GM19239 (cell line): ENCODE data around the gene UNC5CL.
A peak's percentile ranks its signal among the peaks of the same experiment; 100 is the strongest.

ENCODE experiments used
- DNase-seq: peaks from one replicate; pipeline ENCODE4 v3.0.0; 2011; ENCODE audit warnings: low spot score; ENCODE audit not compliant: insufficient read length
- FAIRE-seq: peaks from 2 replicates; lab custom pipeline; 2011; peaks lifted over from hg19 to GRCh38; lab: Jason Lieb, UNC

UNC5CL gene

DNA sequence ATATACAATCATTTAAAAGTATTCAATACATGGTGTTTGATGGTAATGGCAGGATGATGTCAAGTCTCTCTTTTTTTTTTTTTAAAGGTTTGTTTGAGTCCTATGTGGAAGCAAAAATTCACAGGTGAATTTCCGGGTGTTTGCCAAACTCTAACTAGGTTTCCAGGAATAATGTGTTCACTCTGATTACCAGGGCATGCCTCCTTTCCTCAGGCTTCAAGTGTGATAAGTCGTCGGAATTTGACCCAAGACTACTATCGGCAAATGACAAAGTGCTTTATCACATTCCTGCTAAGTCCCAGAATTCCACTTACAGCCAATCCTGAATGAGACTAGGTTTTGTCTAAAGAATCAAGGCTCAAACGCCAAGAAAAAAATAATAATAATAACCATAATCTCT lies 25.8 kb upstream of the UNC5CL start:
- no peak for DNase-seq
- FAIRE-seq: no peak

DNA sequence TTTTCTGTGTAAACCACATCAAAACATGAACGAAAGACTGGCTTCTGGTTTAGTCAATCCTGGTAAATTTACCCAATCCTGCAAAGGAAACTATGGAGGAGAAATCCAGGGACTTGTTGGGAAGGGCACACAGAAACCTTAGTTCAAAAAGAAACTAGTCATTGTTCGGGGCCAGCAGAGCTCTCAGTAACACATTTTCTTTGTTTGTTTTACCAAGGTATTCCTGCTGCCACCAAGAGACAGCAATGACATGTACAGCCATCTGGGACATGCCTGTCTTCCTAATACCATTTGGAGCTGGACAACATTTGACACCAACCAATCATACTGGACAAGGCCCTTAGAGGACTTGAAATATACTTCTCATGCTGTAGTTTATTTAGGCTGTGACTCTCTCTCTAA lies 24.9 kb upstream of the UNC5CL start:
- DNase-seq: no peak
- no peak for FAIRE-seq

DNA sequence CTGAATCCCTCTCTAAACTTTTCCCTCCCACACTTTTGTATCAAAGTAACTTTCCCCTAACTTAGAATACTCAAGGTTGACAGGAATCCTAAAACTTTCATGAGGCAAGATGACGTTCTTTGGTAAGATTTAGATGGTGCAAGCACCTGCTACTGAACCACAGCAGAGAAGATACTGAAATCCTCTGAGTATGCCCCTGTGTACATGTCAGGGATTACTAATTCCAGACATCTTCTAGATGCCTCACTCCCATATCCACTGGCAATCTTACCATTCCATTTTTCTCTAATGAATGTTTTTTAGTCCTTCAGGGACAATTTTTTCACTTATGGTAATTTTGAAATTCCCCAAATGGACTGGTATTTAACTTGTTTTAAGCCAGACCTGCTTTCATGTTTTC lies 23.0 kb upstream of the UNC5CL start:
- no peak for FAIRE-seq
- no peak for DNase-seq

DNA sequence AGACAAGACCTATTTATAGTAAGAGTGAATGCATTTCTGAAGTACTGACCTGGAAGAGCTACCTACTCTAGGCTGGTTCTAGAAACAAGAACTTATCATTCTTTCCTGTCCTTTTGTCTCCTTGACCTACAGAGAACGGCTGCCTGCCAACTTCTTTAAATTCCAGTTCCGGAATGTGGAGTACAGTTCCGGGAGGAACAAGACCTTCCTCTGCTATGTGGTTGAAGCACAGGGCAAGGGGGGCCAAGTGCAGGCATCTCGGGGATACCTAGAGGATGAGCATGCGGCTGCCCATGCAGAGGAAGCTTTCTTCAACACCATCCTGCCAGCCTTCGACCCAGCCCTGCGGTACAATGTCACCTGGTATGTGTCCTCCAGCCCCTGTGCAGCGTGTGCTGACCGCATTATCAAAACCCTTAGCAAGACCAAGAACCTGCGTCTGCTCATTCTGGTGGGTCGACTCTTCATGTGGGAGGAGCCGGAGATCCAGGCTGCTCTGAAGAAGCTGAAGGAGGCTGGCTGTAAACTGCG lies 22.2 kb upstream of the UNC5CL start:
- DNase-seq (no peak), FAIRE-seq (no peak)

DNA sequence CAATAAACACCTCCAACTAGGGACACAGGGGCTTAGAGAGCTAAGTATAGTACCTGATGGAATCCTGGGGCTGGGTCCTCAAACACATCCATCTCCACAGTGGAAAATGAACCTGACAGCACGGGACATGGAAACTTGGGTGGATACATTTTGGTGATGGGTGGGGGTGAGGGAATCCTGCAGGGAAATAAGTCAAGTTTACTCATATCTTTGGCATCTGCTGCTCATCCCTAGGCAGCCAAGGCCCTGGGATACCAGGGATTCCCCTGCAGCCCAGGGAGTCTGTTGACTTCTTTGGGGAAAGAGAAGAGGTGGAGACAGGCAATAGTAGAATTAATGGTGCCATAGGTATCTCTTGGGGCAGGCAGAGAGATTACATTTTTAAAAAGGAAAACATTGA lies 20.5 kb upstream of the UNC5CL start:
- FAIRE-seq (no peak), DNase-seq (no peak)

DNA sequence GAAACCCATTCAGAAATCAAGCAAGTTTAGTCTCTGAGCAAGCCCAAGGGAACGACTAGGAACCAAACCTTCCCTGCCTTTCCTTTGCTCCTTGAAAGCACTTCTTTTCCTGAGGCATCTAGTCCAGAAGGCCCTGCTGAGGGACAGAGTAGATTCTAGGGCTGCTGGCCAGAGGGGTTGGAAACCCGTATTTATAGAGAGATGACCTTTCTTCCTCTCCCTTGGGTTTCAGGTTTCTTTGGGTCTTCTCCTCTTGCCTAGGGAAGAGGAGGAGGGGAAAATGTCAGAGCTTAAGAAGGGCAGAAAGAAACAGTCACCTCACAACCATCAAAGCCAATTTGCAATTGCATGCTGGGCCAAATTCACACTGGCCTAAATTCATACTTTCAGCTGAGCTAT lies 19.8 kb upstream of the UNC5CL start:
- DNase-seq: no peak
- FAIRE-seq: no peak

DNA sequence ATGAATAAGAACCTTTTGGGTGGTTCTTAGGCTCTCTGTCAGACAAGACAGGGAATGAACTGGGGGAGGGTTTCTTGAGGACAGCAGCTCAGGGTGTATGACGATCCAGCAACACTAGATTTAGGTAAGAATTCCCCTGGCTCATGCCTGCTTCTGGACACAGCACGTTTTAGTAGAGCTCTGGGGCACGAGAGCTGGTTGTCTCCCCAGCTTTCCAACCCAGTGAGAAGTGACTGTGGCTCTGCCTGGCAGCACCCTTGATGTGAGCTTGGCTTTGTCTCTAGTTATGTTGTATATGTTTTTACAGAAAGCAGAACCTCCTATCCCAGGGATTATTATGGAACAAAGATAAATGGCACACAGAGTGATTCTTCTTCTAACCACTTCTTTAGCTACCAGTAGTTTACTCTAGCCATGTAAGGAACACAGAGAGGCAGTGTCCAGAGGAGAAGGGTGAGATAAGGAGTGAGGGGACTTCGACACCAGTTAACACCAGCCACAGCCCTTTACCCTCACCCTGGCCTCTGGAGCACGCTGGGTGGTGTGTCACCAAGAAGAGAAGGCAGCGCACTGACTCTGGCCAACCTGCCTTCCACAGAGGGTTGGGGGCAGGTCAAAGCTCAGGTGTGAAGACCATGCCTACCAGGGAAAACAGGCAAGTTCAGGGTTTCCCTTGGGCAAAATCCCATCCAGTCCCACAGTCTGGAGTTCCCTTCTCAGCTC lies 17.9 kb upstream of the UNC5CL start:
- DNase-seq (no peak), FAIRE-seq (no peak)

DNA sequence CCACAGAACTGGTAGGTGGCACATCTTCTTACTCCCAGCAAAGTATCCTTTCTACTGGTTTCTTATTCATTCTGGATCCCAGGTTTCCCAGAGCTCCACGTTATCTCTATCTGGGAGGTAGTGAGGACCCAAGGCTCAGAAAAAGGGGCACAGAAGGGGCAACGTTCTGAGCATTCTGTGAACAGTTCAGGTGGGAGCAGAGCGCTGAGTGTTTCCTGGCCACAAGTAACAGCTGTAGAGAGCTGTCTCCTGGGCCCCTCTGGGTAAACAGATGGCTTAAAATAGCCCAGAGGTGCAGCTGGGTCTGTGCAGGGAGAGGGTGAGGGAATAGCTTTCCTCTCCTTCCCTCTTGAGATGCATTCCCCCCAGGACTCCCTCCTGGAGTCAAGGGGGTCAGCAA lies 16.1 kb upstream of the UNC5CL start:
- DNase-seq (no peak), FAIRE-seq (no peak)

DNA sequence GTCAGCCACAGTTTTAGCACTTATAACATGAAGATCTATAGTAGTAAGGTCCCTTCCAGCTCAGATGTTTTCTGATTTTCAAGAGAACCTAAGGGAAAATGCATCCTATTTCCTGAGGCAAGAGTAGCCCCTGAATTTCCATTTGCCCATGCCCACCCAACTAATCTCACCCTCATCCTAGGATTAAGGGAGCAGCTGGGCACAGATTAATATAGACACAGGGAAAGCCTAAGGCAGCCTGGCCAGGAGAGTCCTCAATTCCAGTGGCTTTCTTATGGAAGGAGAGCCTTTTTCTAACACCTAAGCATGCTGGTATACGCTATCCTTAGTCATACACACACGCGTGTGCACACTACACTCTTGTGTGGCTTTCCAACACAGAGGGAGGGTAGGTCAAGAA lies 15.5 kb upstream of the UNC5CL start:
- FAIRE-seq: no peak
- no peak for DNase-seq

DNA sequence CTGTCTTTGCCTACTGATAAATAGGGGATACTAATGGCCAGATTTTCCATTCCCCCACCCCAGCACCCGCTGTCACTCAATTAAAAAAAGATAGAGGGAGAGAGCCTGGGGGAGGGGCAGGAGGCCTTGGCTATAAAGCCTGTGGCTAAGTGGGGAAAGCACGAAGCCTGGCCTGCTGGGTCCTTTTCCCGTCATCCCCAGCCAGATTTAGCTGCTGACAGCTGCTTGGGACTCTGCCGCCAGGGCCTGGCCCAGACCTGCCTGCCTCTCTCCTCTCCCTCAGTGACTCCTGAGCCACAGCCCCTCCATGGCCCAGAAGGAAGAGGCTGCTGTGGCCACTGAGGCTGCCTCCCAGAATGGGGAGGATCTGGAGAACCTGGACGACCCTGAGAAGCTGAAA lies 14.0 kb upstream of the UNC5CL start, which contains the start of gene APOBEC2:
TSS of gene APOBEC2 (plus strand) at position 162 of the 400 bp plus-strand sequence. CDS start at position 308, 146 bp downstream.
- DNase-seq (no peak), FAIRE-seq (no peak)

DNA sequence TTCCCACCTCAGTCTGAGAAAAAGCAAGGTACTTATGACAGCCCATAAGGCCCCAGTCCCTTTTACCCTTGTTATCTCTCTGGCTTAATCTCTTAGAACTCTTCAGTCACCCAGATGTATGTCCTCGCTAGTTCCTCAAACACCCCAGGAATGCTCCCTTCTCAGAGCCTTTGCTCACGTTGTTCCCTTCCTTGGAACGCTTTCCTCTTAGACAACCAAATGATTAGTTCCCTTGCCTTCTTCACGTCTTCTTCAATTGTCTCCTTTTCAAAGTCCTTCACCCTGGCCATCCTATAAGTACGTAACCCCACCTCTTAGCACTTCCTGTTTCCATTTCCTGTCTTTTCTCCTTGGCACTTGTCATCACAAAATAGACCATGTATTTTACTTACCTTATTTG lies 12.9 kb upstream of the UNC5CL start:
- DNase-seq (no peak), FAIRE-seq (peak; percentile 31)

DNA sequence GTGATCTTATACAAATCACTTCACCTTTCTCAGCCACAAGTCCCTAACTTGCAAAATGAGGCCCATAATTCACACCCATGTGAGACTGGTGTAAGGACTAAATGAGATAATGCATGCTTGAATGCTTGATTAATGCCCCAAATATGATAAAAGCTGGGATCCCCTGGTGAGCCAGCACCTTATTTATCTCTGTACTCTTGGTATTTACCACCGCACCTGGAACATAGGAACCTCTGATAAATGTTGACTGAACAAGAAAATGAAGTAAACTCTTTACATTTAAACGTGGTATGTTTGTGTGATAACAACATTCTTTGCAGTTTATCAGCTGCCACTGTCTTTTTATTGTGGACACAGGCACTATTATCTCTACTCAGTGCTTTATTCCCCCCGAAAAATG lies 11.5 kb upstream of the UNC5CL start:
- DNase-seq (no peak), FAIRE-seq (no peak)

DNA sequence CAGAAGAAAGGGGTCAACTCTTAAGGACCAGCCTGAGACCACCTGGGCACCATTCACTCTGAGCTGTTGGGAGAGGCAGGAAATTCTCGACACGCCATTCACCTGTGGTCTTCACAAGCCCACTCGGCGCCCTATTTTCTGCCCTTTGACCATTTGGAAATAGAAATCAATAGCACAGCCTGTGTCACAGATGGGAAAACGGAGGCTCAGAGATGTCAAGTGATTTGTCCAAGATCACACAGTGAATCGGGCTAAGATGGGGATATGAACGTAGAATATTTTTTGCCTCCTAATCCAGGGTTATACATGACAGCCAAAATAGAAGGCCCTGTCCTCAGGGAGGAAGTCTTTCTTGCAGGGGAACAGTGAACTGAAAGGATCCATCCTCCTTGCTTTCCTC lies 10.9 kb upstream of the UNC5CL start:
- no peak for DNase-seq
- no peak for FAIRE-seq

DNA sequence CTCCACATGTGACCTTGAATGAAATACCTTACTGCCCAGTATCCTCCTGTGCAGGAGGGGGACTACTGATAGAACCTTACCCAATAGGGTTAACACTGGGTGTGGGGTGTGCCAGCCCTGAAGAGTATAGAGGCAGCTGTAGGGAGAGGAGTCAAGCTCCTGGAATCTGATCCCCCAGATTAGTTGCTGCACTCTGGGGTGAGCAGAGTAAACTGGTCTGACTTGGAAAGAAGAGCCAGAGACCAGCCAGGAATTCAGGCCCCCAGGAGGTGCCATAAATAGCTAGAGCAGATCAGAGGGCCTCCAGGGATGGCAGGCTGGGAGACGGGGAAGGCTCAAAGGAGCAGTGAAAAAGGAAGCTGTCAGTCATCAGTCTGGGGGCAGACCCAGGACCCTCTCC lies 10.5 kb upstream of the UNC5CL start:
- no peak for FAIRE-seq
- no peak for DNase-seq

DNA sequence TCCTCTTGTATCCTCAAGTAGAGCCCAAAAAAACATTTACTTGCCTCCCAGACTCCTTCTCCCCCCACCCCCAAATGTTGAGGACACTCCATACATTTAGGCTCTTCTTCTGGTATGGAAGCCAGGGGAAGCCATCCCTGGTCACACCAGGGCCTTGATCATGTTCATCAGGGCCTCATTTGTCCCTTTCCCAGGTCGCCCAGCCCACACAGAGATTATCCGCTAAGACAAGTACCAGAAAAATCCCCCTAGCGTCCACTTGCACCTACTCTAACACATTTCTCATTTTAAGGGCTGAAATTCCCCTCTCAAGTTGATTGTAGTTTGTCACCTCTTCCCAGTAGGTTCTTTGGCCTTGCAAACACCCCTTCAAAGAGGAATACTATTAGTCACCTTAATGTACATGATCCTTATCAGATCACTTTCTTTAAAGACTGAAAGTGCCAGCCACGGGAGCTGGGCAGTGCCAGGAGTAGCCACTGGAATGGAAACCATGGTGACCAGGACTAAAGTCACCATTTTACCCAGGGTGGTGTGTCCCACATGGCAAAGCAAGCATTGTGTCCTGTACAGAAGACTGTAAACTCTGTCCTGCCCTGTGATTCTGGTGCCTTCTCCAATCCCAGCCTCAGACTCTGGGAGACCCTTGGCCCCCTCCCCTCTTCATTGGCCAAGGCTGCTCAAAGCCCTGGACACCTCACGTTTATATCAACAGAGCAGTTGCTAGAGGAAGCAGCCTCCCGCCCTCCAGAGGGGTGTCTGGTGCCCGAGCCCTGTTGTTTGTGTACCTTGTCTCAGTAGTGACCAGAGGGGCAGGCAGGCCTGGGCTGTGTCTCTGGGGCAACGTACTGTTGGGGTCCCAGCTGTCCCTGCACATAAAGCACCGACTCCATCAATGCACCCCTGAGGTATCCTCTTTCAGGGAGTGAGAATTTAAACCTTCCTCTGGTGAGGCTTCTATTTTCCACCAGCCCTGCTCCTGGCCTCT lies 9.0 kb upstream of the UNC5CL start:
- FAIRE-seq (no peak), DNase-seq (no peak)

DNA sequence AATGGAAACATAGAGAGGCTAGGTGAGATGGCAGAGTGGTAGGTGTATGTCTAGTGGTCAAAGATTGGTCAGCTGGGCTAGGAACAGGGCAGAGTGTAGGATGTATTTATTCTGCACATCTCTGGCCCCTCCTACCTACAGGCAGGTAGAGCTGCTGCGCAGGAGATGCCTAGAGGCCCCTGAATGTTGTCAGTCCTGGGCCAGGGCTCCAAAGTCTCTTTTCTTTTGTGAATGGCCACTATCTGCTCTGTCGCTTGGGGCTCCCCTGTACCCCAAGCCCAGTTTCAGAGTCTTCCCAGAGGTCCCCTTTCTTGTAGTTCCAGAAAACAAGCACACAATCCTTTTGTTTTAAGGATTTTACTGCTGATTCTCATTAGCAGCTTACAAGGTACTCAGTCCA lies 8.3 kb upstream of the UNC5CL start:
- DNase-seq (no peak), FAIRE-seq (no peak)

DNA sequence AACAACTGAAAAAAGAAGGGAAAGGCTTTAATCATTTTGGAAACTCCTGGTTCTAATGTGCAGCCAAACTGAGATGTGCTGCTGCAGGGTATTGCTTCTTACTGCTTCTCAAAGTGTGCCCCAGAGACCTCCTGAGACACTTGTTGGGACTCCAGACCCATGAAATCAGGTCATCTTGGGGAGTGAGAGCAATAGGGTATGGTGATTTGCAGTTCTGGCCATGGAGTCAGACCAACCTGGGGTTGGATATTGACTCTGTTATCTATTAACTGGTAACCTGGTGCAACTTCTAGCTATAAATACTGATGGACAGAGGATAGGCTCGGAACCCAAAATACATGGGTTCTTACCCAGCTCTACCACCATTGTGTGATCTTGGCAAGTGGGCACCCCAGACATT lies 7.1 kb upstream of the UNC5CL start:
- DNase-seq (no peak), FAIRE-seq (no peak)

DNA sequence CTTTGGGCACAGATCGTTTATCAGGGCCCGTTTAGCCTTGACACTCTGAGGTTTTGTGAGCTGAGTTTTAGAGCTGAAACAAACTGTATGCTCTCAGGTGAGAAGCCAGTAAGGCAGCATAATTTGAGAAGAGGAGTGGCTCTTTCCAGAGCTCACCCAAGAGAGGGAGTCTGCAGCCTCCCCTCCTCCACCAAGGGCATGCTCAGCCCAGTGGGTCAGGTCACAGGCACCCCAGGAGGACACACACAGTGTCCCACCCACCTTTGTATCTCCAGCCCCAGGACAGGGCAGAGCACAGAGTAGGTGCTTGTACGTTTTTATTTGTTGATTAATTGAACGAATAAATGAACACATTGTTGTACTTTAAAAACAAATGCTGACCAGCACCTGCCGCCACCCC lies 6.6 kb upstream of the UNC5CL start:
- no peak for DNase-seq
- FAIRE-seq: no peak

DNA sequence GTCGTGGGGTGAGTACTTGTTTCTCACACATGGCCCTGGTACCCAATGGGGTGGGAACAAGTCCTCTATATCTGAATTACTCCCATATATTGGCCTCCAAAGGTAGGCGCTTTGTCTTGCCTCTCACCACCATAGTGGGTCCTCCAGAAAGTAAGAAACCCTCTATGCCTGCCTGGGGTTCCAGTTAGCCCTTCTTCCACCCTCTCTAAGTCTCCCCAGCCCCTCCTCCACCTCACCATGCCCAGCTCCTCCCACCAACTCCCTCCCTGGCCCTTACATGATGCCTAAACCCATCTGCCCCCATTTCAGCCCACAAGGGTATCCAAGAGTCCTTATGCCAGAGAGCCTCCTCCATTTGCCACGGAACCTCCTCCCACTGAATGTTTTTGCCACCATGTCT lies 4.1 kb upstream of the UNC5CL start:
- FAIRE-seq (no peak), DNase-seq (no peak)

DNA sequence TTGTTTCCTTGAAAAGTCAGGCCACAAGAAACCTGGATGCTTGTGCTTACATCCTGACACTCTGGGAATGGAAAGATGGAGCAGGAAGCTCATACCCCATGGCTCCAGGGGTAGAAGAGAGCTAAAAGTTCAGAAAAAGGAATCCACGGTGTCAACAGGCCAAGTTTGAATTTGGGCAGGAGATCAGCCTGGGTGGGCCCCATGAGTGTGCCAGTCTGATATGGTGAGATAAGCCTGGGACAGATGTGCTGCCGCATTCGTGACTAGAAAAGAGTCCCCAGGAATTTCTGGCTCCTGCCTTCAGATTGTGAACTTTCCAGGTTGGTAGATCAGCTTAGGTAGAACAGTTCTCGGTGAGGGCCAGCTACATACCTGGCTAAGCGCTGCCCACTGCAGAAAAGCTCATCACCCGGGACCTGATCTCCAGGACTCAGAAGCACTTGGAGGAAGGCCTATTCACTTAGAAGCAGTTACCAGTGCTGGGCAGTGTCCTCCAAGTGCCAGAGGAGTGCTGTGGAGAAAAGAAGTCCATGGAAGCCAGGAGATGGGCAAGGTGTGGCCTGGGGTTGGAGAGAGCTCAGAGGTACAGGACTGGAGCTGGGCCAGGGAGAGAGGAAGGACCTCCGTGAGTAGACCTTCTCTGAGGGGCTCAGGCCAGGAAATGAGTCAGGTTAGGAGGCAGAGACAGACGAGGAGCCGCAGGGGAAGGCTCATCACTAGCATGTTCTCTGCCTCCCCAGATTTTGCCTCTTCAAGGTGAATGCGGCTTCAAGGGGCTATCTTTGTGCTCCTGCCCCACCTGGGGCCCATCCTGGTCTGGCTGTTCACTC lies 3.4 kb upstream of the UNC5CL start, which contains the start of gene TSPO2:
TSS of gene TSPO2 (plus strand) at position 242 of the 830 bp plus-strand sequence. CDS start at position 761, 519 bp downstream.
- DNase-seq: no peak
- no peak for FAIRE-seq
